MG63 (cell line): Measurements from ENCODE around the gene DENND4C. TPM values are rescaled to one million over a fixed set of nuclear protein-coding genes. Genes with fewer than 3 reads are reported as not detected.
A peak's percentile ranks its signal among the peaks of the same experiment; 100 is the strongest.
"Not testable (repeated sequence)": the region's sequence is repeated elsewhere in the genome, so short reads cannot be mapped to it uniquely, and the experiment has no call there.

Source experiments
- DNase-seq: peaks from one replicate; pipeline ENCODE4 v3.0.0-alpha.2; 2020
- H3K27me3 ChIP-seq: fragments of 250-450 bp; sonication (Bioruptor Pico); 2 replicates; pipeline ENCODE4 v1.5.1; 2020; ENCODE audit warnings: mild to moderate bottlenecking, moderate library complexity
- H3K36me3 ChIP-seq: fragments of 250-450 bp; sonication (Bioruptor Pico); 2 replicates; pipeline ENCODE4 v1.5.1; 2020; ENCODE audit warnings: mild to moderate bottlenecking, moderate library complexity
- H3K4me3 ChIP-seq: fragments of 250-450 bp; sonication (Bioruptor Pico); 2 replicates; pipeline ENCODE4 v1.5.1; 2020; ENCODE audit warnings: mild to moderate bottlenecking, moderate library complexity
- H3K9me3 ChIP-seq: fragments of 250-450 bp; sonication (Bioruptor Pico); 2 replicates; pipeline ENCODE4 v1.5.1; 2020; ENCODE audit warnings: mild to moderate bottlenecking, moderate library complexity
- total RNA-seq: library from RNA; depleted of rRNA; stranded (reverse); fragments of >200 nt; shearing (Covaris generic); gene quantifications from 2 replicates; pipeline ENCODE4 v1.2.3, GENCODE V29; 2014; ENCODE audit warnings: low replicate concordance; rRNA removed

The DENND4C gene
- total RNA-seq: 26.6 and 26.8 TPM in 2 replicates

- DNase-seq: peak; percentile 91
- no peaks in the 10 kb centered on the region for H3K9me3 ChIP-seq
- H3K27me3 ChIP-seq: no peaks in the 10 kb centered on the region
- peak within 1 kb of the TSS; percentile 100 for H3K4me3 ChIP-seq
- no peaks in the 10 kb centered on the region for H3K36me3 ChIP-seq
Observed at GRCh38 chr9:19230355-19231125, at the start of gene DENND4C. TSS of gene DENND4C (plus strand) at chr9:19230693. CDS start at chr9:19276175, 45,482 bp downstream.

DNA sequence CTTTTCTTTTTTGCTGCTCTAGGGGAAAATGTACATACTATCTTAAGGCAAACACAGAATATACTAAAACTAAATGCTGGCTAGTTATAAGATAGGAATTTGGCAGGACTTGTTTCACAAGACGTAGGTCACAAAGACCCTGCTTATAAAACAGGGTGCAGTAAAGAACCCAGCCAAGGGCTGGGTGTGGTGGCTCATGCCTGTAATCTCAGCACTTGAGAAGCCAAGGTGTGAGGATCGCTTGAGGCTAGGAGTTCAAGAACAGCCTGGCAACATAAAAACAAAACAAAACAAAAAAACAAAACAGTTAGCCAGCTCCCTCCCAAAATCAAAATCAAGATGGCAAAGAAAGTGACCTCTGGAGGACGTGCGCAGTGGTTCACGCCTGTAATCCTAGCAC lies 49.5 kb upstream of the DENND4C start:
- no peaks in the 10 kb centered on the region for H3K36me3 ChIP-seq
- no peaks in the 10 kb centered on the region for H3K27me3 ChIP-seq
- DNase-seq: no peak
- H3K9me3 ChIP-seq: no peaks in the 10 kb centered on the region
- no peak overlapping the region for H3K4me3 ChIP-seq

GRCh38 chr9:19181561-19181960 lies 48.9 kb upstream of the DENND4C start:
- DNase-seq: no peak
- no peak overlapping the region for H3K4me3 ChIP-seq
- no peaks in the 10 kb centered on the region for H3K36me3 ChIP-seq
- no peaks in the 10 kb centered on the region for H3K9me3 ChIP-seq
- H3K27me3 ChIP-seq: no peaks in the 10 kb centered on the region

GRCh38 chr9:19184144-19184917 lies 46.2 kb upstream of the DENND4C start:
- H3K27me3 ChIP-seq: no peaks in the 10 kb centered on the region
- H3K9me3 ChIP-seq: no peaks in the 10 kb centered on the region
- H3K36me3 ChIP-seq: no peaks in the 10 kb centered on the region
- peak; percentile 92 for DNase-seq
- no peak overlapping the region for H3K4me3 ChIP-seq

DNA sequence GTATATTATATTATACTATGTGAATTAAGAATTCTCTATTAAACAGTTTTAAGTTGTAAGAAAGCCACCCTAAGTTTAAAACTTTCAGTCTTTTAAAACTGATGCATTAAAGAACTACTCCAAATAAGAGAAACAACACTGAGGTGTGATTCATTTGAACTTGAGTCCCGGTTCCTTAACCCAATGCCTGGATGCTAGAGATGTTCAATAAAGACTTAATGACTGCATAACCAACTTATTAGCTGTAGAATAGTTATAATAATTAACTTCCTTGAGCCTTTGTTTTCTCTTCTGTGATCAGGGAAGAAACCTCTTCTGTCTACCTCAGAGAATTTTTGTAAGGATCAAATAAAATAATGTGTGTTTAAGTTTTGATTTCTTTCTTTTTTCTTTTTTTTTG lies 45.3 kb upstream of the DENND4C start:
- no peak for DNase-seq
- H3K9me3 ChIP-seq: no peaks in the 10 kb centered on the region
- H3K36me3 ChIP-seq: no peaks in the 10 kb centered on the region
- H3K4me3 ChIP-seq: no peak overlapping the region
- H3K27me3 ChIP-seq: no peaks in the 10 kb centered on the region

GRCh38 chr9:19186232-19186631 lies 44.3 kb upstream of the DENND4C start:
- no peak for DNase-seq
- no peaks in the 10 kb centered on the region for H3K27me3 ChIP-seq
- H3K4me3 ChIP-seq: no peak overlapping the region
- no peaks in the 10 kb centered on the region for H3K9me3 ChIP-seq
- H3K36me3 ChIP-seq: no peaks in the 10 kb centered on the region

GRCh38 chr9:19188771-19189170 lies 41.7 kb upstream of the DENND4C start:
- H3K4me3 ChIP-seq: no peak overlapping the region
- H3K27me3 ChIP-seq: no peaks in the 10 kb centered on the region
- no peaks in the 10 kb centered on the region for H3K36me3 ChIP-seq
- no peaks in the 10 kb centered on the region for H3K9me3 ChIP-seq
- DNase-seq: no peak

- H3K36me3 ChIP-seq: no peaks in the 10 kb centered on the region
- H3K4me3 ChIP-seq: no peak overlapping the region
- H3K27me3 ChIP-seq: no peaks in the 10 kb centered on the region
- H3K9me3 ChIP-seq: no peaks in the 10 kb centered on the region
- DNase-seq: no peak
Observed at GRCh38 chr9:19192202-19193028, 38.1 kb upstream of the DENND4C start.

GRCh38 chr9:19193029-19193324 lies 37.5 kb upstream of the DENND4C start:
- no peak for DNase-seq

DNA sequence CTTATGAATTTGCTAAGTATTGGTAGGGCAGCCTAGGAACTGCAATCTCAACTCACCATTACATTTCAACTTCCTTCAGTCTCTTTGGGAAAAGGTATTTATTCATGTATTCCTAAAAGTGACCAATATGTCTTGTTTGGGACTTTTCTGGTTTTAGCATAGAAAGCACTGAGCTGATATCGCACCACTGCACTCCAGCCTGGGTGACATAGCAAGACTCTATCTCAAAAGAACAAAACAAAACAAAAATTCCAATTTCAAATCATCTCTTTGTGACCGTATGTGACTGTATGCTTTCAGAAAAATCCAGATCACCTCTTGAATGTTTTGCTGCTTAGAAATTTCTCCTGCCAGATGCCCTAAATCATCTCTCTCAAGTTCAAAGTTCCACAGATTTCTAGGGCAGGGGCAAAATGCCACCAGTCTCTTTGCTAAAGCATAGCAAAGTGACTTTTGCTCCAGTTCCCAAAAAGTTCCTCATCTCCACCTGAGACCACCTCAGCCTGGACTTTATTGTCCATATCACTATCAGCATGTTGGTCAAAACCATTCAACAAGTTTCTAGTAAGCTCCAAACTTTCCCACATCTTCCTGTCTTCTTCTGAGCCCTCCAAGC lies 37.0 kb upstream of the DENND4C start:
- not testable (repeated sequence) for H3K4me3 ChIP-seq, H3K9me3 ChIP-seq, DNase-seq, H3K27me3 ChIP-seq, H3K36me3 ChIP-seq

More at GRCh38 chr9:19193029-19193324, 37.5 kb upstream of the DENND4C start:
- no peak overlapping the region for H3K4me3 ChIP-seq
- H3K9me3 ChIP-seq: no peaks in the 10 kb centered on the region
- no peaks in the 10 kb centered on the region for H3K36me3 ChIP-seq
- no peaks in the 10 kb centered on the region for H3K27me3 ChIP-seq

GRCh38 chr9:19198406-19198805 lies 32.1 kb upstream of the DENND4C start:
- H3K27me3 ChIP-seq: no peaks in the 10 kb centered on the region; the same call in 1 of the 2 replicates
- H3K9me3 ChIP-seq: no peaks in the 10 kb centered on the region
- no peaks in the 10 kb centered on the region for H3K36me3 ChIP-seq
- H3K4me3 ChIP-seq: no peak overlapping the region
- no peak for DNase-seq

DNA sequence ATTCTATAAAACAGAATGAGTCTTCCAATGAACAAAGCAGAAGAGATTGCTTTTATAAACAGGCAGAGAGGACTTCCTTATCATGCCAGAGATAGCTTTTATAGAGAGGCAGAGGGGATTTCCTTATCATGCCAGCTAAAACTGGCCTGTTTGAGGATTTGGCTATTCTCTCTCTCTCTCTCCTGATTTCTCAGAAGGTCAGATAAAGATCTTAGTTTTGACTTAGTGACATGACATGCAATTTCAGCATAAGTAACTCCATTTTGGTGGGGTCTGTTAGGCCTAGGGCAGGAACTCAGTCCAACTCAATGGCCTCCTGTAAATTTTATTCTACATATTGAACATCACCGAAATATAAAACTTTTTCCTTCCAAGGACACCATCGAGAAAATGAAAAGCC lies 31.5 kb upstream of the DENND4C start:
- no peaks in the 10 kb centered on the region for H3K9me3 ChIP-seq
- H3K27me3 ChIP-seq: no peaks in the 10 kb centered on the region; the same call in 1 of the 2 replicates

DNA sequence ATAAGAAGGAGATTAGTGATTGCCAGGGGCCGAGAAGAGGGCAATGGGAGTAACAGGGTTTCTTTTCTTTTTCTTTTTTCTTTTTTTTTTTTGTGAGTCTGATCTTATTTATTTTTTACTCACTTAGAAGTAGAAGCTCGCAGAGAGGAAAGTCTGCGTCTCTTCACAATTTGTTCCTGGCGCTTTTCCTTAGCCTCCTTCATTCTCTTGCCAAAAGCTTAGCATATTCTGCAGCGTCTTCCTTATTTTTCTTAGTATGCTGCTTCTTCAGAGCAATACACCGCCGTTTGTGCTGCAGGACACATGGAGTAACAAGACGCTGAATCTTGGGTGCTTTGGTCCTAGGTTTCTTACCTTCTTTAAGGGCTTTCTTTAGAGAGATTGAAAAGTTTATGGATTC lies 30.3 kb upstream of the DENND4C start:
- DNase-seq: no peak
- no peak overlapping the region for H3K4me3 ChIP-seq
- no peaks in the 10 kb centered on the region for H3K9me3 ChIP-seq
- H3K27me3 ChIP-seq: no peaks in the 10 kb centered on the region; the same call in 1 of the 2 replicates
- H3K36me3 ChIP-seq: no peaks in the 10 kb centered on the region

More for the DNA sequence above, 31.5 kb upstream of the DENND4C start:
- DNase-seq: no peak
- Histone ChIP-seq H3K36me3 (no peaks in the 10 kb centered on the region), H3K4me3 (no peak overlapping the region)

DNA sequence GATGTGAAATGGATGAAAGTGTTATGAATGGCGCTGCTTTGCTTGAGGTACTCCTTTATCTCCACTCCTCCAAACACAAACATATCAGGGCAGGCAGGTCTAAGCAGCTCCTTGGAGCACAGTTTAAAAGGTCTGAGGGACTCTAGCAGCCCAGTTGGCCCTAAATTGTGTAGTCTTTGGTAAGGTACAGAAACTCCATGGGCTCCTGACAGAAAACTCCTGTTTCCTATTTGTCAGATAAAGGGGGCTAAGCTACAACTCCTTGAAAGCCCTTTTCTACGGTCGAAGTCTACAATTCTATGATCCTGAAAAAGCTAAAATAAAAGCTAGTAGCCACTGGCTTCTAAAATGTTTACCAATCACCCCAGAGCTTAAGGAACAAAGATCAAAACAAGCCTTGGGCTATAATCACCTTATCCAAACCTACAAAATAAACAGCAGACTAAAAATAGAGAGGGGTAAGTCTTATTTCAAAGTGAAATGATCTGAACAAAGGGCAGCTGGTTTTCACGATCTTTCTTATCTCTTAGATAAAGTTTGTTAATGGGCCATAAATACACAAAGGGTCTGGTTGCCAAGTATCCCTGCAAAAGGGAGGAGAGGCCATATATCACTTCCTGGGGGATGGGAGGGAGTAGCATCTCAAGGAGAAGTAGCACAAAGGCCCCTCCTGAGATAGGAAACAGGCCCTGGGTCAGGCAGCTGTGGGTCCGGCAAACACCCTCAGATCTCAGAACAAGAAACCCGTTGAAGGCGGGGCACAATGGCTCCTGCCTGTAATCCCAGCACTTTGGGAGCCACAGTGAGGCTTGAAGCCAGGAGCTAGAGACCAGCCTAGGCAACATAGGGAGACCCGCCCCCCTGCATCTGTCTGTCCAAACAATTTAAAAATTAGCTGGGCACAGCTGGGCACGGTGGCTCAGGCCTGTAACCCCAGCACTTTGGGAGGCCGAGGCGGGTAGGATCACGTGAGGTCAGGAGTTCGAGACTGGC lies 28.3 kb upstream of the DENND4C start:
- H3K36me3 ChIP-seq: no peaks in the 10 kb centered on the region
- DNase-seq: no peak

GRCh38 chr9:19203058-19203457 lies 27.4 kb upstream of the DENND4C start:
- Histone ChIP-seq H3K9me3 (no peaks in the 10 kb centered on the region), H3K36me3 (no peaks in the 10 kb centered on the region), H3K4me3 (no peak overlapping the region), H3K27me3 (no peaks in the 10 kb centered on the region; the same call in 1 of the 2 replicates)
- no peak for DNase-seq

More for the DNA sequence above, 28.3 kb upstream of the DENND4C start:
- H3K27me3 ChIP-seq: no peaks in the 10 kb centered on the region; the same call in 1 of the 2 replicates
- no peak overlapping the region for H3K4me3 ChIP-seq
- no peaks in the 10 kb centered on the region for H3K9me3 ChIP-seq
